NCI-H1417 treated with DMSO at 0.1 percent for 48 hours (cell line): Measurements from ENCODE around the gene OR7C2.

Experiments
- DNase-seq: peaks from one replicate; lab custom pipeline; 2025; lab: John Stamatoyannopoulos, UW

Gene OR7C2

GRCh38 chr19:14979476-14980255, 38.4 kb downstream of the OR7C2 start, which contains the start of gene SLC1A6:
TSS of gene SLC1A6 (minus strand) at chr19:14979864. CDS start at chr19:14972910, 6,954 bp downstream.
- no peak for DNase-seq

GRCh38 chr19:14985133-14985532, 43.8 kb downstream of the OR7C2 start:
- no peak for DNase-seq
